Muscle of leg (tissue), 11 donors: ENCODE measurements around the gene MED25. TPM values are rescaled to one million over a fixed set of nuclear protein-coding genes. Genes with fewer than 3 reads are reported as not detected.

Experiments
- DNase-seq: peaks from one replicate; pipeline ENCODE4 v3.0.0; 2013
- H3K27ac ChIP-seq: one replicate; pipeline ENCODE4 v1.5.1; 2013; ENCODE audit warnings: mild to moderate bottlenecking, low read length, control low read depth
- H3K27me3 ChIP-seq: one replicate; pipeline ENCODE4 v1.6.1; 2013; ENCODE audit warnings: low read length; ENCODE audit not compliant: control insufficient read depth, insufficient read depth
- H3K36me3 ChIP-seq: one replicate; pipeline ENCODE4 v1.6.1; 2013; ENCODE audit warnings: low read length; ENCODE audit not compliant: control insufficient read depth, insufficient read depth
- H3K4me1 ChIP-seq: one replicate; pipeline ENCODE4 v1.6.1; 2013; ENCODE audit warnings: low read length; ENCODE audit not compliant: control insufficient read depth, insufficient read depth
- H3K4me3 ChIP-seq: one replicate; pipeline ENCODE4 v1.5.1; 2013; ENCODE audit warnings: low read length, control low read depth
- H3K9me3 ChIP-seq: replicated peaks from 2 replicates; pipeline ENCODE4 v1.6.1; 2013; ENCODE audit warnings: low read depth, low read length; ENCODE audit not compliant: control insufficient read depth
- WGBS: methylation state at CpG from one replicate; pipeline ENCODE4 v1.1.5; 2013; ENCODE audit warnings: missing lambda C conversion rate; ENCODE audit not compliant: insufficient coverage; 5-methylcytosine and 5-hydroxymethylcytosine counted together
- polyA plus RNA-seq, 8 donors: library from polyadenylated mRNA; unstranded; fragments of 120-200 nt; gene quantifications; one replicate each; pipeline versions ENCODE4 v1.2.1 to v1.2.3, GENCODE V29; 2013; ENCODE audit warnings: inconsistent platforms in 1 of 8, low replicate concordance in 1 of 8; ENCODE audit not compliant: insufficient read length in 8 of 8, insufficient read depth in 1 of 8
- total RNA-seq: library from RNA; stranded (reverse); fragments of 120-200 nt; gene quantifications from one replicate; pipeline ENCODE4 v1.2.4, GENCODE V29; 2013

Gene MED25
- total and polyA plus RNA-seq, 9 donors: 9.6 to 41.0 (median 34.0) TPM

GRCh38 chr19:49839713-49840112 is 21.6 kb downstream of the MED25 start:
- peaks cover 66% of the 10 kb centered on the region for H3K36me3 ChIP-seq
- peaks cover 11% of the 10 kb centered on the region for H3K4me1 ChIP-seq
- 92% methylated on average over 6 of the region's 11 CpGs for WGBS

GRCh38 chr19:49840321-49840720 is 22.2 kb downstream of the MED25 start:
- 88% methylated on average over 8 of the region's 11 CpGs for whole genome bisulfite sequencing
- no peak overlapping the region for H3K27ac ChIP-seq
- no peaks in the 10 kb centered on the region for H3K27me3 ChIP-seq
- peaks cover 60% of the 10 kb centered on the region for H3K36me3 ChIP-seq
- H3K4me3 ChIP-seq: no peak overlapping the region
- no peaks in the 10 kb centered on the region for H3K9me3 ChIP-seq
- no peak for DNase-seq
- peaks cover 10% of the 10 kb centered on the region for H3K4me1 ChIP-seq

More at GRCh38 chr19:49839713-49840112, 21.6 kb downstream of the MED25 start:
- no peaks in the 10 kb centered on the region for H3K27me3 ChIP-seq
- H3K4me3 ChIP-seq: no peak overlapping the region
- H3K9me3 ChIP-seq: no peaks in the 10 kb centered on the region
- DNase-seq: no peak
- no peak overlapping the region for H3K27ac ChIP-seq

- no peaks in the 10 kb centered on the region for H3K27me3 ChIP-seq
- peaks cover 10% of the 10 kb centered on the region for H3K4me1 ChIP-seq
- H3K27ac ChIP-seq: no peak overlapping the region
- DNase-seq: no peak
- H3K36me3 ChIP-seq: peaks cover 55% of the 10 kb centered on the region
- no peaks in the 10 kb centered on the region for H3K9me3 ChIP-seq
- 87% methylated on average over 11 of the region's 17 CpGs for WGBS
- no peak overlapping the region for H3K4me3 ChIP-seq
Measured at GRCh38 chr19:49840736-49841249, 22.7 kb downstream of the MED25 start.

GRCh38 chr19:49843265-49843664 is 25.2 kb downstream of the MED25 start:
- no peaks in the 10 kb centered on the region for H3K9me3 ChIP-seq
- H3K27me3 ChIP-seq: no peaks in the 10 kb centered on the region
- peaks cover 10% of the 10 kb centered on the region for H3K4me1 ChIP-seq
- peaks cover 30% of the 10 kb centered on the region for H3K36me3 ChIP-seq
- DNase-seq: no peak
- no peak overlapping the region for H3K27ac ChIP-seq
- H3K4me3 ChIP-seq: no peak overlapping the region
- WGBS: 100% methylated on average over 1 of the region's 3 CpGs

- H3K27ac ChIP-seq: no peak overlapping the region
- peaks cover 10% of the 10 kb centered on the region for H3K4me1 ChIP-seq
- no peak overlapping the region for H3K4me3 ChIP-seq
- 74% methylated on average over 12 of the region's 18 CpGs for WGBS
- peaks cover 6% of the 10 kb centered on the region for H3K9me3 ChIP-seq
- H3K36me3 ChIP-seq: peaks cover 22% of the 10 kb centered on the region
- no peaks in the 10 kb centered on the region for H3K27me3 ChIP-seq
- no peak for DNase-seq
Measured at GRCh38 chr19:49844138-49845095, 26.3 kb downstream of the MED25 start.

- Histone ChIP-seq H3K27me3 (no peaks in the 10 kb centered on the region), H3K4me1 (peaks cover 15% of the 10 kb centered on the region), H3K27ac (no peak overlapping the region), H3K4me3 (no peak overlapping the region), H3K36me3 (peaks cover 21% of the 10 kb centered on the region), H3K9me3 (peaks cover 9% of the 10 kb centered on the region)
- WGBS: 100% methylated on average over 1 of the region's 3 CpGs
- no peak for DNase-seq
Measured at GRCh38 chr19:49845414-49845813, 27.3 kb downstream of the MED25 start.

- no CpG with 5 or more reads among the region's 5 CpGs for WGBS
- Histone ChIP-seq H3K36me3 (peaks cover 13% of the 10 kb centered on the region), H3K4me1 (peaks cover 15% of the 10 kb centered on the region), H3K27ac (no peak overlapping the region), H3K4me3 (no peak overlapping the region), H3K27me3 (no peaks in the 10 kb centered on the region), H3K9me3 (peaks cover 9% of the 10 kb centered on the region)
- DNase-seq: no peak
Measured at GRCh38 chr19:49846408-49846807, 28.3 kb downstream of the MED25 start.

- H3K4me3 ChIP-seq: no peak overlapping the region
- H3K9me3 ChIP-seq: peaks cover 9% of the 10 kb centered on the region
- DNase-seq: no peak
- 94% methylated on average over 3 of the region's 10 CpGs for WGBS
- H3K4me1 ChIP-seq: peaks cover 29% of the 10 kb centered on the region
- H3K27ac ChIP-seq: no peak overlapping the region
- H3K36me3 ChIP-seq: peaks cover 8% of the 10 kb centered on the region
- H3K27me3 ChIP-seq: no peaks in the 10 kb centered on the region
Measured at GRCh38 chr19:49847731-49848696, 29.9 kb downstream of the MED25 start.

GRCh38 chr19:49848938-49849337 is 30.8 kb downstream of the MED25 start:
- peaks cover 9% of the 10 kb centered on the region for H3K9me3 ChIP-seq
- no peaks in the 10 kb centered on the region for H3K27me3 ChIP-seq
- peaks cover 38% of the 10 kb centered on the region for H3K4me1 ChIP-seq
- no peak overlapping the region for H3K27ac ChIP-seq
- WGBS: no CpG with 5 or more reads among the region's 3 CpGs
- no peak for DNase-seq
- peaks cover 14% of the 10 kb centered on the region for H3K36me3 ChIP-seq
- H3K4me3 ChIP-seq: no peak overlapping the region
